ENCODE measurements around the gene RNF169. TPM values are rescaled to one million over a fixed set of nuclear protein-coding genes. Genes with fewer than 3 reads are reported as not detected.

The RNF169 gene
- total RNA-seq, 3 donors from 2014 or later: 12.5 to 22.0 (median 14.0) TPM

DNA sequence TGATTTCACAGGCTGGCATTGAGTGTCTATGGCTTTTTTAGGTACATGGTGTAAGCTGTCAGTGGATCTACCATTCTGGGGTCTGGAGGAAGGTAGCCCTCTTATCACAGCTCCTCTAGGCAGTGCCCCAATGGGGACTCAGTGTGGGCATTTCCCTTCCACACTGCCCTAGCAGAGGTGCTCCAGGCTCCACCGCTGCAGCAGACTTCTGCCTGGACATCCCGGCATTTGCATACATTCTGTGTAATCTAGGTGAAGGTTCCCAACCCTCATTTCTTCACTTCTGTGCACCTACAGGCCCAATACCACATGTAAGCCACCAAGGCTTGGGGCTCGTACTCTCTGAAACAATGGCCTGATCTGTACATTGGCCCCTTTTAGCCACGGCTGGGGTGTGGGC lies 78.3 kb downstream of the RNF169 start:
- TF ChIP-seq, protein P1, sequence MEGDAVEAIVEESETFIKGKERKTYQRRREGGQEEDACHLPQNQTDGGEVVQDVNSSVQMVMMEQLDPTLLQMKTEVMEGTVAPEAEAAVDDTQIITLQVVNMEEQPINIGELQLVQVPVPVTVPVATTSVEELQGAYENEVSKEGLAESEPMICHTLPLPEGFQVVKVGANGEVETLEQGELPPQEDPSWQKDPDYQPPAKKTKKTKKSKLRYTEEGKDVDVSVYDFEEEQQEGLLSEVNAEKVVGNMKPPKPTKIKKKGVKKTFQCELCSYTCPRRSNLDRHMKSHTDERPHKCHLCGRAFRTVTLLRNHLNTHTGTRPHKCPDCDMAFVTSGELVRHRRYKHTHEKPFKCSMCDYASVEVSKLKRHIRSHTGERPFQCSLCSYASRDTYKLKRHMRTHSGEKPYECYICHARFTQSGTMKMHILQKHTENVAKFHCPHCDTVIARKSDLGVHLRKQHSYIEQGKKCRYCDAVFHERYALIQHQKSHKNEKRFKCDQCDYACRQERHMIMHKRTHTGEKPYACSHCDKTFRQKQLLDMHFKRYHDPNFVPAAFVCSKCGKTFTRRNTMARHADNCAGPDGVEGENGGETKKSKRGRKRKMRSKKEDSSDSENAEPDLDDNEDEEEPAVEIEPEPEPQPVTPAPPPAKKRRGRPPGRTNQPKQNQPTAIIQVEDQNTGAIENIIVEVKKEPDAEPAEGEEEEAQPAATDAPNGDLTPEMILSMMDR (IDR thresholded peaks at IDR 0.05): no peak
- intact Hi-C loops (cut with DNase I, micrococcal nuclease): no loop called here

DNA sequence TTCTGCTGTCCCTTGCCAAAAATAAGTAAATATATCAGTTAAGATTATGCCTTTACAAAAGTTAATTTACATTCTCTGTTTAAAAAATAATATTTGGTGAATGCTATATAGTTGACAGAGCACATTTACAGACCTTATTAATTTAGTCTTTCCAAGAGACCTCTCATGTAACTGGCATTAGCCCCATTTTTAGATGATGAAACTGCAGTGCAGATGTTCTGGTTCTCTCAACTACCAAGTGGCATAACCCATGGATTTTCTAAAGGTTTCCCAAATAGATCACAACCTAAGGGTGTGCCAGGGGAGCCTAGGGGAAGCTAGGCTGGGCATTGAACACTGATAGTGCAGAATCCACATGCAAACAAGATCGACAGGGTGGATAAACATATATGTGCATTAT lies 88.5 kb downstream of the RNF169 start:
- no peak for ATAC-seq
- intact Hi-C loops (cut with DNase I, micrococcal nuclease): no loop called here
- TF ChIP-seq, protein P1 (IDR thresholded peaks at IDR 0.05): no peak
- Histone ChIP-seq H3K4me1 (ENCODE audit: low read depth) (no peaks in the 10 kb centered on the region), H3K9me3 (no peaks in the 10 kb centered on the region), H3K4me3 (no peak overlapping the region), H3K36me3 (ENCODE audit: low read depth) (no peaks in the 10 kb centered on the region)
- DNase-seq: no peak

More for the DNA sequence above, 78.3 kb downstream of the RNF169 start:
- DNase-seq (no peak), ATAC-seq (no peak)
- H3K4me1 ChIP-seq (ENCODE audit: low read depth): no peaks in the 10 kb centered on the region
- no peaks in the 10 kb centered on the region for H3K36me3 ChIP-seq (ENCODE audit: low read depth)
- H3K4me3 ChIP-seq: no peak overlapping the region
- peaks cover 22% of the 10 kb centered on the region for H3K9me3 ChIP-seq

- no peak for ATAC-seq
- intact Hi-C loops (cut with DNase I, micrococcal nuclease): no loop called here
- Histone ChIP-seq H3K4me3 (no peak overlapping the region), H3K36me3 (ENCODE audit: low read depth) (no peaks in the 10 kb centered on the region), H3K9me3 (no peaks in the 10 kb centered on the region), H3K4me1 (ENCODE audit: low read depth) (no peaks in the 10 kb centered on the region)
- TF ChIP-seq, protein P1 (IDR thresholded peaks at IDR 0.05): no peak
- no peak for DNase-seq
Measured at GRCh38 chr11:74838188-74838587, 89.5 kb downstream of the RNF169 start.

DNA sequence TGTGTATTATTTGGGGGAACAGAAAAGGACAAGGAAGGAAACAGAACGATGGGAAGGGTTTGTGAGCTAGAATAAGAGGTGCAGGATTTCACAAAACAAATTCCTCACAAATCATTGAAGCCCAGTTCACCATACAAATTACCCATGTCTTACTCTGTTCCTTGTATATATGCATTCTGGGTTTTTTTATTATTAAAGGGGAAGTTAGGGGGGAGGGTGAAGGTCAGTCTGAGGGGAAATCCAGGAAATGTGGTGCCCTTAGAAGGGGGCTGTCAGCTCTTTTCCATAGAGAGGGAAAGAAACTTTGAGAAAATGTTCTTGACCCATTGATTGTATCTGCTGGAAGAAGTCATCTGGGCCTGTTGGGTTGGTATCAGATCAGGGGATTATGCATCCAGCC lies 90.8 kb downstream of the RNF169 start:
- no peak for DNase-seq
- no peaks in the 10 kb centered on the region for H3K4me1 ChIP-seq (ENCODE audit: low read depth)
- H3K4me3 ChIP-seq: no peak overlapping the region
- TF ChIP-seq, protein P1 (IDR thresholded peaks at IDR 0.05): no peak
- intact Hi-C loops (cut with DNase I, micrococcal nuclease): no loop called here
- no peaks in the 10 kb centered on the region for H3K36me3 ChIP-seq (ENCODE audit: low read depth)
- no peaks in the 10 kb centered on the region for H3K9me3 ChIP-seq
- ATAC-seq: no peak

- TF ChIP-seq, protein P1 (IDR thresholded peaks at IDR 0.05): no peak
- no peak for ATAC-seq
- intact Hi-C loops (cut with DNase I, micrococcal nuclease): no loop called here
- Histone ChIP-seq H3K4me3 (no peak overlapping the region), H3K36me3 (ENCODE audit: low read depth) (no peaks in the 10 kb centered on the region), H3K4me1 (ENCODE audit: low read depth) (no peaks in the 10 kb centered on the region), H3K9me3 (no peaks in the 10 kb centered on the region)
- DNase-seq: no peak
Measured at GRCh38 chr11:74839971-74840370, 91.3 kb downstream of the RNF169 start.

DNA sequence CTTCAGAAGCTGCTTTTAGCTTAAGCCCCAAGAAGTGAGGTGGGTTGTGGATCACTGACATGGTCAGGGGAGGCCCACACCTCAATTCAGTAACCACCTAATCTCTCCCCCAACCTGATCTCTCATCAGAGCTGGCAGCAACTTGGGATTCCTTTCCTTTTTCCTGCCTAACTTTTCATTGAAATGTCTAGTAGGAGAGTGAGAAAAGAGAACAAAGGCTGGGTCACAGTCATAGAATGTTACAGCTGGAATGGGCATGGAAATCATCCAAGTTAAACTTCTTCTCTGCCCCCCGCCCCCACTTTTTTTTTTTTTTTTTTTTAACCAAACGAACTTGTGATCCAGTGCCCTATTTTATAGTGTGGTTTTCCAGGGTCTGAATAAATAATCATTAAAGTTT lies 91.8 kb downstream of the RNF169 start:
- no peaks in the 10 kb centered on the region for H3K4me1 ChIP-seq (ENCODE audit: low read depth)
- H3K9me3 ChIP-seq: no peaks in the 10 kb centered on the region
- ATAC-seq: no peak
- TF ChIP-seq, protein P1 (IDR thresholded peaks at IDR 0.05): no peak
- DNase-seq: no peak
- H3K36me3 ChIP-seq (ENCODE audit: low read depth): no peaks in the 10 kb centered on the region
- intact Hi-C loops (cut with DNase I, micrococcal nuclease): no loop called here
- no peak overlapping the region for H3K4me3 ChIP-seq

Measured in mucosa of descending colon (tissue), 3 donors.